CD4-positive, alpha-beta T cell (primary cell): ENCODE data around the gene POU3F1. TPM values are rescaled to one million over a fixed set of nuclear protein-coding genes. Genes with fewer than 3 reads are reported as not detected.

ENCODE experiments used
- ATAC-seq: fragments of 200-7000 bp; cut with Tn5 transposase; one replicate; pipeline ENCODE4 v1.10.0; 2022; ENCODE audit warnings: mild to moderate bottlenecking; ENCODE audit not compliant: poor library complexity
- CTCF ChIA-PET: fragments of 350-600 bp; sonication (Branson Sonifier 250); formaldehyde crosslinking; loops from one replicate; lab custom pipeline; 2021; ENCODE audit warnings: antibody characterized with exemption, inconsistent platforms; lab: Charles Lee
- POLR2A ChIA-PET: fragments of 350-600 bp; sonication (Branson Sonifier 250); formaldehyde crosslinking; loops from one replicate; lab custom pipeline; 2021; ENCODE audit warnings: antibody characterized with exemption, inconsistent platforms; lab: Charles Lee
- DNase-seq, 14 experiments: peaks; one replicate each; pipeline ENCODE4 v3.0.0-alpha.2; 2013 to 2020; ENCODE audit warnings: mixed read lengths in 2 of 14
- H3K27ac ChIP-seq, 2 donors: one replicate each; pipeline versions ENCODE4 v1.5.1 to v1.7.0; 2013; ENCODE audit warnings: low read length in 2 of 2, low read depth in 1 of 2, mild to moderate bottlenecking in 1 of 2
- H3K27me3 ChIP-seq, 2 experiments: 1 replicate in 1 of 2; 2 replicates in 1 of 2; pipeline versions ENCODE4 v1.6.1 to v1.7.0; 2013; ENCODE audit warnings: low read length in 2 of 2, control low read depth in 1 of 2, mild to moderate bottlenecking in 1 of 2, moderate library complexity in 1 of 2; ENCODE audit not compliant: insufficient read depth in 2 of 2, control insufficient read depth in 1 of 2
- H3K36me3 ChIP-seq: one replicate; pipeline ENCODE4 v1.6.1; 2013; ENCODE audit warnings: low read length, control low read depth; ENCODE audit not compliant: insufficient read depth
- H3K4me1 ChIP-seq: one replicate; pipeline ENCODE4 v1.6.1; 2013; ENCODE audit warnings: low read length, control low read depth; ENCODE audit not compliant: insufficient read depth
- H3K4me3 ChIP-seq: one replicate; pipeline ENCODE4 v1.5.1; 2013; ENCODE audit warnings: mild to moderate bottlenecking, low read length, moderate library complexity
- H3K9me3 ChIP-seq, 2 experiments: 1 replicate in 1 of 2; 2 replicates in 1 of 2; pipeline versions ENCODE4 v1.6.1 to v1.7.0; 2013; ENCODE audit warnings: low read length in 2 of 2, mild to moderate bottlenecking in 2 of 2, control low read depth in 1 of 2, moderate library complexity in 1 of 2; ENCODE audit not compliant: control insufficient read depth in 1 of 2, insufficient read depth in 1 of 2
- H3K27ac Mint-ChIP-seq: one replicate; pipeline ENCODE4 v1.8.0; 2020; ENCODE audit warnings: mixed read lengths
- H3K27me3 Mint-ChIP-seq: one replicate; pipeline ENCODE4 v1.8.0; 2021; ENCODE audit warnings: mixed read lengths
- H3K36me3 Mint-ChIP-seq: one replicate; pipeline ENCODE4 v1.8.0; 2021; ENCODE audit warnings: low read depth, mixed read lengths
- H3K4me1 Mint-ChIP-seq: one replicate; pipeline ENCODE4 v1.8.0; 2021; ENCODE audit warnings: low read depth, mixed read lengths
- H3K4me3 Mint-ChIP-seq: one replicate; pipeline ENCODE4 v1.8.0; 2020; ENCODE audit warnings: mild to moderate bottlenecking, mixed read lengths
- H3K9me3 Mint-ChIP-seq: one replicate; pipeline ENCODE4 v1.8.0; 2020; ENCODE audit warnings: mixed read lengths
- intact Hi-C, 2 experiments: fragments of 100-400 bp; cut with DNase I in 1 of 2; cut with micrococcal nuclease in 1 of 2; formaldehyde crosslinking; loops; one replicate each; pipeline versions ENCODE4 v1.15.1 to v1.9.0; 2023 to 2025; cut with DNase I, micrococcal nuclease
- total RNA-seq, 174 experiments: library from RNA in 2 of 174; stranded (reverse) in 2 of 174; gene quantifications; one replicate each; pipeline ENCODE4 v1.2.3 and lab custom pipeline; 2021 to 2026
- TF ChIP-seq, protein P1 (sequence below): fragments of 200-600 bp; IDR thresholded peaks from one replicate; pipeline ENCODE4 v1.8.0; 2022; ENCODE audit warnings: antibody characterized with exemption, mild to moderate bottlenecking

POU3F1 gene
- total RNA-seq, 2 experiments from 2014 or later = 0.22 to 0.27 TPM

DNA sequence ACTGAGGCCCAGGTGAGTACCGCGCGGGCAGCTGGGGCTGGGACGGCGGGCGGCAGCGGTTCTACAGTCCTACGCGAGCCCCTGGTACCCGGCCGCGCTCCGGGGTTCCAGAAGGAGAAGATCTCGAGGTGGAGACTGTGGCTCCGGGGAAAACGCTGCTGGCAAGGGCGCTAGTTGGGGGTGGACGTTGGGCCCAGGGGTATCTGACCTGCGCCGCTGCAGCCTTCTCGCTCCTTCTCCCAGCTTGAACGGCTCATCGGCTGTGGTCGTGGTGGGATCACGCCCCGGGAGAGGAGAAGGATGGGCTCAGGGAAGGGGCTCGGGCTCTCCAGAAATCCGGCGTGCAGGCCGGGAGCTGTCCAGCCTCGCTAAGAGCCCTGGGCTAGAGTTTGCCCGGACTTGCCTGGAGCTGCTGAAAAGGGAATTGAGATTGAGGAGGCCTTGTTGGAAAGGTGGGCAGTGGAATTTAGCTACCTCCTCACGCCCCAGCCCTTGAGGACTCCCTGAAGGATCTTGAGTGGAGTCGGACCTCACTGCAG, 1.1 kb upstream of the POU3F1 start:
- peaks cover 12% of the 10 kb centered on the region for H3K4me1 Mint-ChIP-seq
- H3K36me3 Mint-ChIP-seq = no peaks in the 10 kb centered on the region
- H3K27ac Mint-ChIP-seq = no peak overlapping the region
- H3K9me3 Mint-ChIP-seq = no peaks in the 10 kb centered on the region
- Histone ChIP-seq H3K4me1 (peaks cover 30% of the 10 kb centered on the region), H3K27ac (no peak overlapping the region), H3K9me3 (peaks cover 0 to 13% of the 10 kb centered on the region in 2 experiments), H3K36me3 (no peaks in the 10 kb centered on the region), H3K4me3 (peak overlapping the region; percentile 43), H3K27me3 (peaks cover 27 to 28% of the 10 kb centered on the region in 2 experiments)
- POLR2A ChIA-PET = no interaction called here
- DNase-seq = no peak
- CTCF ChIA-PET = interaction anchor here (1.1 kb wide), 1 partner anchor 23 kb away, joined by 3 read pairs; no protein-coding TSS in a partner anchor
- H3K4me3 Mint-ChIP-seq = peak overlapping the region; percentile 79
- H3K27me3 Mint-ChIP-seq = peaks cover 34% of the 10 kb centered on the region
- TF ChIP-seq, protein P1, sequence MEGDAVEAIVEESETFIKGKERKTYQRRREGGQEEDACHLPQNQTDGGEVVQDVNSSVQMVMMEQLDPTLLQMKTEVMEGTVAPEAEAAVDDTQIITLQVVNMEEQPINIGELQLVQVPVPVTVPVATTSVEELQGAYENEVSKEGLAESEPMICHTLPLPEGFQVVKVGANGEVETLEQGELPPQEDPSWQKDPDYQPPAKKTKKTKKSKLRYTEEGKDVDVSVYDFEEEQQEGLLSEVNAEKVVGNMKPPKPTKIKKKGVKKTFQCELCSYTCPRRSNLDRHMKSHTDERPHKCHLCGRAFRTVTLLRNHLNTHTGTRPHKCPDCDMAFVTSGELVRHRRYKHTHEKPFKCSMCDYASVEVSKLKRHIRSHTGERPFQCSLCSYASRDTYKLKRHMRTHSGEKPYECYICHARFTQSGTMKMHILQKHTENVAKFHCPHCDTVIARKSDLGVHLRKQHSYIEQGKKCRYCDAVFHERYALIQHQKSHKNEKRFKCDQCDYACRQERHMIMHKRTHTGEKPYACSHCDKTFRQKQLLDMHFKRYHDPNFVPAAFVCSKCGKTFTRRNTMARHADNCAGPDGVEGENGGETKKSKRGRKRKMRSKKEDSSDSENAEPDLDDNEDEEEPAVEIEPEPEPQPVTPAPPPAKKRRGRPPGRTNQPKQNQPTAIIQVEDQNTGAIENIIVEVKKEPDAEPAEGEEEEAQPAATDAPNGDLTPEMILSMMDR = no peak
- intact Hi-C loops = no loop called here
- no peak for ATAC-seq

DNA sequence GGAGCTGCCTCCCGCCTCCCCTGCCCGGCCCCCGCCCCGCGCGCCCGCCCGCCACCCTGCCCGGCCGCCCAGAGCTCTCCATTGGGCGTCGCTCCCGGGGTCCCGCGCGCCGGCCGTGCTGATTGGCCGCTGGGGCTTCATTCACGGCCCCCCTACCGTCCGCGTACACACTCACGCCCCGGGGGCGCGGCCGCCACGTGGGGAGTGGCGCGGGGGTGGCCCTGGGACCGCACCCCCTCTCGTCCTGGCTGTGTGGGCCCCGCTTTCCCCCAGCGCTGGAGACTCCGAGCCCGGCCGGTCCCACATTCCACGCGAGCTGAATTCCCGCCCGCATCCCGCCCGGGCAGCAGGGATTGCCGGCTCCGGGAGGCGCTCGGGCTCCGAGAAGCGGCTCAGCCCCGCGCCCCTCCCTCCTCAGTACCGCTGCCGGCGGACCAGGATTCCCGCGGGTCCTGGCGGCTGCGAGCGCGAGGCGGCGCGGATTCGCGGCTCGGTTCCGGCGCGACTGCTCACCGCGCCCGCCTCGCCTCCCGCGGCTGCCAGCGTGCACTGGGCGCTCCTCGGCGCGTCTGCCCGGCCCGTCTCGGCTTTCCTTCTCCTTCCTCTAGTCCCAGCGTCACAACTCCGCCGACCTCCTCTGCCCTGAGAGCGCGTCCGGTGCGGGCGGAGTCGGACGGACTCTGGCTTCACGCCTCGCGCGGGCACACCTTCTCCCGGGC, 450 bp upstream of the POU3F1 start:
- Mint-ChIP-seq H3K4me3 (peak overlapping the region; percentile 79), H3K27me3 (peaks cover 41% of the 10 kb centered on the region), H3K27ac (no peak overlapping the region), H3K36me3 (no peaks in the 10 kb centered on the region), H3K4me1 (peaks cover 12% of the 10 kb centered on the region), H3K9me3 (no peaks in the 10 kb centered on the region)
- ChIA-PET POLR2A (no interaction called here), CTCF (no interaction called here)
- no peaks in the 10 kb centered on the region for H3K36me3 ChIP-seq
- H3K27ac ChIP-seq = no peak overlapping the region
- peaks cover 33 to 34% of the 10 kb centered on the region in 2 experiments for H3K27me3 ChIP-seq
- intact Hi-C loops = no loop called here
- peak overlapping the region; percentile 43 for H3K4me3 ChIP-seq
- TF ChIP-seq, protein P1 = no peak
- ATAC-seq (peak; percentile 50), DNase-seq (peak in 13 of 14 experiments; percentile 28 to 85 (median 70))
- peaks cover 30% of the 10 kb centered on the region for H3K4me1 ChIP-seq
- peaks cover 0 to 13% of the 10 kb centered on the region in 2 experiments for H3K9me3 ChIP-seq

- peak overlapping the region; percentile 54 for H3K4me3 Mint-ChIP-seq
- Histone ChIP-seq H3K4me1 (peaks cover 30% of the 10 kb centered on the region), H3K9me3 (peaks cover 0 to 13% of the 10 kb centered on the region in 2 experiments), H3K27ac (no peak overlapping the region), H3K36me3 (no peaks in the 10 kb centered on the region), H3K27me3 (peaks cover 45 to 46% of the 10 kb centered on the region in 2 experiments), H3K4me3 (peak overlapping the region; percentile 20)
- POLR2A ChIA-PET = no interaction called here
- no peaks in the 10 kb centered on the region for H3K9me3 Mint-ChIP-seq
- intact Hi-C loops = no loop called here
- DNase-seq (peak in 2 of 14 experiments; percentile 26 to 33), ATAC-seq (no peak)
- H3K4me1 Mint-ChIP-seq = peaks cover 12% of the 10 kb centered on the region
- H3K27ac Mint-ChIP-seq = no peak overlapping the region
- CTCF ChIA-PET = no interaction called here
- H3K36me3 Mint-ChIP-seq = no peaks in the 10 kb centered on the region
- peaks cover 55% of the 10 kb centered on the region for H3K27me3 Mint-ChIP-seq
- TF ChIP-seq, protein P1 = no peak
These were observed 926 bp downstream of the POU3F1 start for GRCh38 chr1:38045401-38046332.
